GM19324 (cell line): Measurements from ENCODE around the gene MYPOP.

Experiments used
- ATAC-seq: cut with Tn5 transposase; IDR thresholded peaks from one replicate; pipeline ENCODE4 v1.9.1; 2021; ENCODE audit warnings: mild to moderate bottlenecking, moderate library complexity; ENCODE audit not compliant: unreplicated experiment, low FRiP score

MYPOP gene

DNA sequence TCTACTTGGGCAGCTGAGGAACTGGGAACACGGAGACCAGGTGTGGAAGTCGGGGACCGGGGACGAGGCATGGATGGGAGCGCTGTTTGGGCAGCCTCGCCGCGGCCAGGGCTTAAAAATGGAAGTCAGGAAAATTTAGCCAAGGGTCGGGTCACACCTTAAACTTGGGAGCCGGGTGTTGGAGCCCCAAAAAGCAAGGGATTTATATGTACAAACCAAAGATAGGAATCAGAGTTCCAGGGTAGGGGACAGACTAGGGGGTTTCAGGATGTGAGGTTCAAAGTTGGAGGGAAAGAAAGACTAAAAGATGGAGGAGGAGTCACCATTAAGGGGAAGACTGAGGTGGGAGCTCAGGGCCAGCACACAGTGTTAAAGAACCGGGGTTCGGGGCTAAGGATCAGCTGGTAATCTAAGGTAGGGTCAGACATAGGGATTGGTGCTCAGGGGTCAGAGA lies 37.8 kb downstream of the MYPOP start:
- no peak for ATAC-seq

DNA sequence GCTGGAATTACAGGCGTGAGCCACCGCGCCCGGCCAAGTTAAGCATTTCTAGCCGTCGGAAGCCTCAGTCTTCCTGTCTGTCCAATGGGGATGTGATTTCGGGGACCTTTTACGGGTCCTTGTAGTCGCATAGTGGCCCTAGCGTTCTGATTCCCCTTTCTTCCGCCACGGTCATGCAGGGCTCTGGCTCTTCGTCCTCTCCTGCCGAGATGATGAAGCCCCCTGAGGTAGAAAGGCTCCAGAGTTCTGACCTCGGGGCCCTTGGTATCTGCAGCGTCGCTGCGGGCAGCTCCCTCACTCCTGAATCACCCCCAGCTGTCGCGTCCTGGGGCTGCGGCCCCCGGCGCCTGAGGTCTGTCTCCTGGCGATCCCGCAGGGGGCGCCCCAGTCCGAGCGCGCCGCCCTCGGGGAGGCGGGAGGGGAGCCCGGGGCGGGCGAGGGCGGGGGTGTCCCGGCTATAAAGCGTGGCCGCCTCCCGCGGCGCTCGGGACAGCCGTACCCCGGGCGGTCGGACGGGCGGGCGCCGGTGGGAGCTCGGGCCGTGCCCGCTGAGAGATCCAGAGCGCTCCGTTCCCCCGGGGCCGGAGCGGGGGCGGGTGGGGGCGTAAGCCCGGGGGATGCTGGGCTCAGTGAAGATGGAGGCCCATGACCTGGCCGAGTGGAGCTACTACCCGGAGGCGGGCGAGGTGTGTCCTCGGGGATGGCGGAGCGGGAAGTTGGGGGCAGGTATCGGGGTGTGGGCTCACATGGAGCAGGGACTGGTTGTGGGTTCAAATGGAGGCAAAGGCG lies 38.4 kb downstream of the MYPOP start, which contains the start of gene FOXA3:
FOXA3 (plus strand) TSS at position 487 of the 789 bp plus-strand sequence; CDS start at position 618, 131 bp downstream.
- peak; percentile 30 for ATAC-seq

DNA sequence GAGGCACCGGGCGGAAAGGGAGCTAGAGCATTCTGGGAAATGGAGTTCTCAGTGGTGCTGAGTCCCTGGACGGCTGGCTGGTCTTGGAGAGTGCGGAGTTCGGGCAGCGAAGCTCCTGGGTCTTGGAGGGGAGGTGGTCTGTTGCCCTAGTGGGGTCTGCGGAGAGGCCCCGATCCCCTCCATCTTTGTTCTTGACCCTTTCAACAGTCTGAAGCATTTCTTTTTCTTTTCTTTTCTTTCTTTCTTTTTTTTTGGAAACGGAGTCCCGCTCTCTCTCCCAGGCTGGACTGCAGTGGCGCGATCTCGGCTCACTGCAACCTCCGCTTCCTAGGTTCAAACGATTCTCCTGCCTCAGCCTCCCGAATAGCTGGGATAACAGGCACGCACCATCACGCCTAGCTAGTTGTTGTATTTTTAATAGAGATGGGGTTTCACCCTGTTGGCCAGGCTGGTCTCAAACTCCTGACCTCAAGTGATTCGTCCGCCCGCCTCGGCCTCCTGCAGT lies 39.0 kb downstream of the MYPOP start:
- no peak for ATAC-seq

DNA sequence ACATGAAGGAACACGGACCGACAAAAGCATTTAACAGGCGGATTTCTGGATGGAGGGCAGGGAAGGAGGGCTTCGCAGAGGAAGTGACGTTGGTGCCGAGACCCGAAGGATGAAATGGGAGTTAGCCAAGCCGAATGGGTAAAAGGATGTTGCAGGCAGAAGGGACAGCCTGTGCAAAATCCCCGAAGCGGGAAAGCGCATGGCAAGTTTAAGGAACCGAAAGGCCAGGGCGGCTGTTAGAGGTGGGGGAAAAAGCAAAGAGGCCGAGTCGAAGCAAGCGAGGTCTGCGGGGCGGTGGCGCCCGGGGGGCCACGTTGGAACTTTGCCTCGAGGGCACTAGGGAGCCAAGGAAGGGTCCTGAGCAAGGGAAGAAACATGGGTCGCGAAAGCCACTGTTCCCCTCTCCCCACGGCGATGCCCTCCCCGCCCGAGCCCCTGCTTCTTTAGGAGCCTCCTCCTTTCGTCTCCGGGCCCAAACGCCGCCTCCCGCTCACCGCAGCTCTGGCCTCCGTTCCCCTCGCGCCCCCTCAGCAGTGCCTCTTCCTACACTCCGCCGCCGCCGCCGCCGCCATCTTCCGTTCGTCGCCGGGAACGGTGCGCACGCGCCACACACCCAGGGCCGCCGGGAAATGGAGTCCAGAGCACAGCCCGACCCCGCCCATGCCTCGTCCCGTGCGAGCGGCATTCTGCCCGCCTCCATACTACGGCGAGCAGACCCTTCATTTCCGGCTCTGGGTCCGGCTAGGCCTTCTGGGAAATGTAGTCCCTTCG lies 39.7 kb downstream of the MYPOP start, which contains the start of gene SYMPK:
SYMPK (minus strand) TSS at position 584 of the 771 bp plus-strand sequence. CDS start 8,652 bp downstream, outside the sequence.
- peak; percentile 91 for ATAC-seq

DNA sequence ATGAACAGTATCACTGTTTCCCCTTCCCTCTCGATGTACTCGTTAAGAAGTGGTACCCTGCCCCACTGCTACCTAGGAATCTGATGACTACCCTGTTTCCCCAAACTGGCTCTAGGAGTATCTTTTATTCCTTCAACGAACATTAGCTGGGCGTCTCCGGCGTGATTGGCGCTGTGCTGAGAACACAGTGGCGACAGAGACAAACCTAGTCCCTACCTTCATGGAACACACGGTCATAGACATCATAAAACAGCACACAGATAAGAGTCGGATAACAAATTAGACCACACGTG lies 40.2 kb downstream of the MYPOP start:
- ATAC-seq, result no peak

DNA sequence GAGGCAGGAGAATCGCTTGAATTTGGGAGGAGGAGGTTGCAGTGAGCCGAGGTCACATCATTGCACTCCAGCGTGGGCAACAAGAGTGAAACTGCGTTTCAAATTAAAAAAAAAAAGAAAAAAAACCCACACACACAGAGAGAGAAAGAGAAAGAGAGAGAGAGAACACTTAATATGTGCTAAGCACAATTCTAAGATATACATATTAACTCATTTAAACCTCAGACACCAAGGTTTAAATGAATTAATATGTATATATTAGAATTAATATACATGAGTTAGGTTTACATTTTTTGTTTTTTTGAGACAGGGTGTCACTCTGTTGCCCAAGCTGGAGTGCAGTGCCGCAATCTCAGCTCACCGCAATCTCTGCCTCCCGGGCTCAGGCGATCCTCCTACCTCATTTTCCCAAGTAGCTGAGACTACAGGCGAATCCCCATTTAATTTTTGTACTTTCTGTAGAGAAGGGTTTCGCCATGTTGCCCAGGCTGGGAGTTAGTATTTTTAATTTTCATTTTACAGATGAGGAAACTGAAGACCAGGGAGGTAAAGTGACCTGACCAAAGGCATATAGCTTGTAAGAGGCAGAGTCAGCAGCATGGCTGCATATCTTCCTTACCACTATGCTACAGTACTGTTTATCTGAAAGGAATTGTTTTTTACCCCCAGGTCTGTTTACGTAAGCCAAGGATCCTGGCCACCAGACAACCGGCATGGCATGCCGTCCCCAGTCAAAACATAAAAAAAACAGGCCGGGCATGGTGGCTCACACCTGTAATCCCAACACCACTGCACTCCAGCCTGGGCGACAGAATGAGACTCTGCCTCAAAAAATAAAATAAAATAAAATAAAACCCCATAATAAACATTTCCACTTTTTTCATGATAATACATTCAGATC lies 41.8 kb downstream of the MYPOP start:
- no peak for ATAC-seq

DNA sequence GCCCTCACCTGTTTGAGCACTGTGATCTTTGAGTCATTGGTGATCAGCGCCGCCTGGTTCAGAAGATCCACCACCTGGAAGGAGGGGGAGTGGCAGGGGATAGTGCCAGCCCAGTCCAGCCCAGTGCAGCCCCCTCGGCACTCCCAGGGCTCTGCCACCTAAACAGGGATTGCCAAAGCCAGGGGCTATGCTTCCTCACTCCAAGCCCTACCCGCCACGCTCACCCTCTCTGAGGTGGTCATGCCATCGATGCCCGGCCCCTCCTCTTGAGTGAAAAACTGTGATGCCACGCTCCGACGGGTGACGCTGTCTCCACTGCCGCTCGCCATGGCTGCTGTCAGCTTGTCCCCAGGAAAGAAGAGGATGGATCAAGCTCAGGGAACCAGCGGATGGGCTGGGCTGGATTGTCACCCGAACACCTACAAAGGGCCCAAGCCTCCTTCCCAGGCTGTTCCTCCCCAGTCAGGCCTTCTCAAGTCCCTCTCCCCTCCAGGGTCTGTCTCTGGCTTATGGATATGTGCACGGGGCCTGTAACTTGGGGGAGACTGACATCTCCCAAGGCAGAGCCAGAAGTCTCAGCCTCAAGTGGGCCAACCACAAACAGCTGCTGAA lies 48.1 kb downstream of the MYPOP start:
- no peak for ATAC-seq

DNA sequence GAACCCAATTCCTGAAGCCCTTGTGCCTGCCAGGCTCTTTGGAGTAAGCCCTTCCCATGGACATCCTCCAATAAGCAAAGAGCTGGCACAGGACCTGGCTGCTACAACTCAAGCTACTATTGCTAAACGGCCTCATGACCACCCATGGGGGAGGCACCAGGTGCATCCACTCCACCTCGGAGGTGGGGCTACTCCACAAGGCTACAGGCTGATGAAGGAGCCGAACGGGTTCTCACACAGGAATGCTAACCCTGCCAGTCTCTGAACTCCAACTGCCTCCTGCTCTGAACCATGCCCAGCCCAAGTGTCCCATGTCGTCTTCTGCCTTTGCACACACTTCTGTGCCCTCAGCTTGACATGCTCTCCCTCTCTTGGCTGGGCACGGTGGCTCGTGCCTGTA lies 49.4 kb downstream of the MYPOP start:
- no peak for ATAC-seq

DNA sequence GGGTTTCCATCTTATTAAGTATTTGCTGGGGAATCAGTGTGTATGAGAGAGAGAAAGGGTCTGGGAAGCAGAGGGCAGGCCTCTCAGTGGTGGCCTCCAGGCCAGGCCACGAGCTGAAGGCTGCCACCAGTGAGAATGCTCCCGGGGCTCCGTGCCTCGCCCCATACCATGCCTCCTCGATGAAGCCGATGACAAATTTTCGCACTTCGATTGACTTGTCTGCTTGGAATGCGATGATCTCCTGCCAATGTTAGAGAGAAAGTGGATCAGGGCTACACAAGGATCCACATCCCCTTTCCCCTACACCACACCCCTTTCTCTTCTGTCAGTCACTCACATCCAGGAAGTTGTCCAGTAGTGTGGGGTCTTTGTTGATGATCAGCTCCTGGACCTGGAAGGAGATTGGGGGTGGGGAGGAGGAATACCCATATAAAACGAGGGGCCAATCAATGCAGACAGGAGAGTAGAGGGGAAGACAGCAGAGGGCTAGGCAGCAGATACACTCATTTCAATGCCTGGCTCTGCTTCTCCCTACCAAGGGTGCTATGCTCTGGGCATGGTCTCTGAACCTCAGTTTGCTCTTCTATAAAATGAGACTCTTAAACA lies 50.2 kb downstream of the MYPOP start:
- no peak for ATAC-seq

DNA sequence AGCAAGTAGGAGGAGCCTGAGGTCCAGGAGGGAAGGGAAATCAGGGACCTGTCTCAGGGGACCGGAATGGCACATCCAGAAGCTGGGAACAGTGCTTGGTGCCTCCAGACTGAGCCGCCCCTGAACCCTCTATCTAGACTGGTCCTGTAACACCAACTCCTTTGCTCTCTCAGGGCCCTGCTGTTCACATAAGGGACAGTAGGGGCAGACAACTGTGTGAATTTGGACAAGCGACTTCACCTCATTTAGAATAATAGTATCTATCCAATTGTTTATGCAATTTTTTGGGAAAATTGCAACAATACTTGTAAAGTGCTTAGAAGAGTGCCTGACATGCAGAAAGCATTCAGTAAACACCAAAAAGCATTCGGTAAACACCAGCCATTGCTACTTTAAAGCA lies 53.5 kb downstream of the MYPOP start:
- ATAC-seq, result no peak

DNA sequence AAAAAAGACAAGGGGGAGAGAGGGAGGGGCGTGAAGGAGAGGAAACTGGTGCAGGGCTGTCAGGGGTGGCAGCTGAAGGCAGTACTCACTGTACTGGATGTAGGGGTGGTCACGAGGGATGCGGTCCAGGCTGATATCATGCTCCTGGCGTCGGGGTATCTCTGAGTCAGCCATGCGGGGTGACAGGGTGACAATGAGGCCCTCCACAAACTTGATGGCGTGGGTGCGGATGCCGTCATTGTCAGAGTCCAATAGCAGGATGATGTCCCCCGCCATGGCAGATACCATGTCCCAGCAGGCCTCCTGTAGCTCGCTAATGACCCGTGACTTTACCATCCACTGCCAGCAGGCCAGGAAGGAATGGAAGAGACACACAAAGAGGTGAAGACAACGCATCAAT lies 54.8 kb downstream of the MYPOP start:
- ATAC-seq, result no peak

DNA sequence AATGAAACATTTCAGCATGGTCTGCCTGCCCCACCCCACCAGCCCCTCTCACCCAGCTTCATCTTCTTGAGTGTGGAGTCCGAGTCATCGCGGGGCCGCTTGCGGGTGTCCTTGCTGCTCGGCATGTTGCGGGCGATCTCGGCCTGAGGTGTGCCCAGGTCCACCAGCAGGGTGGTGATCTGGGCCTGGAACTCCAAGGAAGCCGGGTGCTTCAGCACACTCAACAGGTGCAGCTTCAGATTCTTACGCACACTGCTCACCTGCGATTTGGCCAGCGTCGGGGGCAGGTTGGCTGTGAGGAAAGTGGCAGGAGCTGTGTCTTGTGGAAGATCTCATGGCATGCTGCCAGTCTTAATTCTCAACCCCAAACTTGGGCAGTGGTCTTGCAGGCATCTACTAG lies 60.2 kb downstream of the MYPOP start:
- no peak for ATAC-seq
